ENCODE measurements around the gene CCDC17. TPM values are rescaled to one million over a fixed set of nuclear protein-coding genes. Genes with fewer than 3 reads are reported as not detected.

The CCDC17 gene
- polyA plus RNA-seq, 1 donor (not counting 4 experiments of a cell fraction or from before 2014, with no cell fraction given), result 0.37 TPM

DNA sequence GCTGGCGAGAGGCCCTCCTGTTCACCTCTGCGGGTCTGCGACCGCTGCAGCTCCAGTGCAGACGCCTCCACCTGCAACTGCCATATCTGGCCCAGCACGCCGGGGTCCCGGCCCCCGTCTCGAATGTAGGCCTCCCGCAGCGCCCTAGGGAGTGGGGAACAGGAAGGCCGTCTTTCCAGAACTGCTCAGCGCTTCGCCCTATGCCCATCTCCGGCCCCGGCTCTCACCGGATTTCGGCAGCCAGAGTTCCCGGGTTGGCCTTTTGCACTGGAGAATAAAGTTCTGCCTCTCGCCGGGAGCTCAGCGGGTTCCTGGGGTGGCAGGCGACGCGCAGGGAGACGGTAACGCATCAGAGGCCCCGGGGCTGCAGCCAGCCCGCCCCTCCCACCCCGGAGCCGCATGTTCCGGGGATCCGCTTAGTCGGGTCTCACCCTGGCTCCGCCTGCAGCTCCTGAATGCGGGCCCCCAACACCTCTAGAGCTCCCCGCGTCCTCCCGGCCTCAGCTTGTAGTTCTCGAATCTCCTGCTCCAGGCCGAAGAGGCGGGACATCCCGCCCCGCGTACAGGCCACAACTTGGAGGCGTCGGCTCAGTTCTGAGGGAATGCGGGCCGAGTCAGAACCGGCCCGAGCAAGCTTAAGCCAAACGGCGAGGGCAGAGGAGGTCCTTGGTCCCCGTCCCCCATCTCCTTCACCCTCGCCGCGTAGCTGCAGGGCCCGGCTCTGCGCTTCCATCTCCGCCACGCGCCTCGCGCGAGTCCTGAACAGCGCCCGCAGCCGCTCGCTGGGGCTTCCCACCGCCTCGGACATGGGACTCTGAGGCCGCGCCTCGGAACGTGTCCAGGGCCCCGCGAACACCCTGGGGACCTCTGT lies 1.1 kb downstream of the CCDC17 start:
- Histone ChIP-seq H2AFZ (ENCODE audit: control insufficient read depth, low read length) (no peak overlapping the region), H3K79me2 (ENCODE audit: control insufficient read depth, insufficient read depth, low read length) (no peaks in the 10 kb centered on the region), H3K9ac (ENCODE audit: control insufficient read depth, extremely low read depth, insufficient read depth, low read length) (no peak overlapping the region), H3K4me2 (ENCODE audit: control insufficient read depth, extremely low read depth, insufficient read depth, low read depth, low read length) (peak overlapping the region; percentile 1), H3K4me1 (ENCODE audit: control insufficient read depth, extremely low read depth, insufficient read depth, low read length) (peaks cover 17% of the 10 kb centered on the region), H3K9me1 (ENCODE audit: control insufficient read depth, extremely low read depth, insufficient read depth, low read length) (peaks cover 5% of the 10 kb centered on the region), H3K4me3 (ENCODE audit: control insufficient read depth in 2 of 3, extremely low read depth in 1 of 3, insufficient read depth in 2 of 3, low read depth in 1 of 3, low read length in 3 of 3) (no peak overlapping the region), H3K36me3 (ENCODE audit: control insufficient read depth in 2 of 2, extremely low read depth in 1 of 2, insufficient read depth in 2 of 2, low read length in 2 of 2) (peaks cover 6 to 14% of the 10 kb centered on the region in 2 experiments), H3K27ac (ENCODE audit: control insufficient read depth, insufficient read depth, low read length) (no peak overlapping the region), H3K27me3 (ENCODE audit: control insufficient read depth, extremely low read depth, insufficient read depth, low read length) (no peaks in the 10 kb centered on the region), H3K9me3 (ENCODE audit: control insufficient read depth, low read depth, low read length) (no peaks in the 10 kb centered on the region), H4K20me1 (ENCODE audit: control insufficient read depth, extremely low read depth, insufficient read depth, low read length) (no peaks in the 10 kb centered on the region)
- dilution Hi-C loops (cut with MboI; ENCODE audit: extremely low pct_ligation_motif_present, low sequenced_read_pairs), result no loop called here
- TF ChIP-seq, protein P1, sequence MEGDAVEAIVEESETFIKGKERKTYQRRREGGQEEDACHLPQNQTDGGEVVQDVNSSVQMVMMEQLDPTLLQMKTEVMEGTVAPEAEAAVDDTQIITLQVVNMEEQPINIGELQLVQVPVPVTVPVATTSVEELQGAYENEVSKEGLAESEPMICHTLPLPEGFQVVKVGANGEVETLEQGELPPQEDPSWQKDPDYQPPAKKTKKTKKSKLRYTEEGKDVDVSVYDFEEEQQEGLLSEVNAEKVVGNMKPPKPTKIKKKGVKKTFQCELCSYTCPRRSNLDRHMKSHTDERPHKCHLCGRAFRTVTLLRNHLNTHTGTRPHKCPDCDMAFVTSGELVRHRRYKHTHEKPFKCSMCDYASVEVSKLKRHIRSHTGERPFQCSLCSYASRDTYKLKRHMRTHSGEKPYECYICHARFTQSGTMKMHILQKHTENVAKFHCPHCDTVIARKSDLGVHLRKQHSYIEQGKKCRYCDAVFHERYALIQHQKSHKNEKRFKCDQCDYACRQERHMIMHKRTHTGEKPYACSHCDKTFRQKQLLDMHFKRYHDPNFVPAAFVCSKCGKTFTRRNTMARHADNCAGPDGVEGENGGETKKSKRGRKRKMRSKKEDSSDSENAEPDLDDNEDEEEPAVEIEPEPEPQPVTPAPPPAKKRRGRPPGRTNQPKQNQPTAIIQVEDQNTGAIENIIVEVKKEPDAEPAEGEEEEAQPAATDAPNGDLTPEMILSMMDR (optimal IDR thresholded peaks at IDR 0.05 in 1 of 3, IDR thresholded peaks at IDR 0.05 in 1 of 3, conservative IDR thresholded peaks at IDR 0.05 in 1 of 3; ENCODE audit: extremely low read depth in 1 of 3, insufficient read depth in 2 of 3, low read length in 3 of 3), result no peak
- no peak for TF ChIP-seq EZH2 (IDR thresholded peaks at IDR 0.05; ENCODE audit: low read length)
- DNase-seq (ENCODE audit: low read depth, low spot score) (no peak), FAIRE-seq (no peak)

DNA sequence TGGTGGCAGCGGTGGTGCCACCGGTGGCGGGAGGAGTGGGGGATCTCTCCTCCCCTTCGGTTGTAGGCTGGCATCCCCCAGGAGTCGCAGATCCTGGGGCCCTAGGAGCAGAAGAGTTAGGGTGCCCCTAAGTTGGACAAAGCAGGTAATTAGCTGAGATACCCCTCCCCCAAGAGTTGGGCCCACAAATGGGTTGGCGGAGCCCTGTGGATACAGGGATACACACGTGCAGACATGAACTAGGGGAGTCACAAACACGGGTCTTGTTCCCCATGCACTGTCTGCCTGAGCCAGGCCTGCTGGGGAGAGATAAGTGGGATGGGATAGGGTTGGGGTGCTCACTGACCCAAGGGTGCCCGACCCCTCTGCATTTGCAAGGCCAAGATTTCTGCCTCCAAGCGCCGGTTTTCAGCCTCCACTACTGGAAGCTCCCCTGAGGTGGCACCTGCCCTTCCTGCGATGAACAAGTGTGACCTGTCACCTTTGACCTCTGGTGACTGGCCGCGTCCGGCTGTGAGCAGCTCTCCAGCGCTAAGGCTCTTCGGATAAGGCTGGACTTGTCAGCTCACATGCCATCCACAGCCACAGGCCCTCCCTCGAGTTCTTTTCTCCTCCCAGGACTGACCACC lies 1.8 kb downstream of the CCDC17 start:
- H3K4me2 ChIP-seq (ENCODE audit: control insufficient read depth, extremely low read depth, insufficient read depth, low read depth, low read length), result no peak overlapping the region
- no peak overlapping the region for H3K4me3 ChIP-seq (ENCODE audit: control insufficient read depth in 2 of 3, extremely low read depth in 1 of 3, insufficient read depth in 2 of 3, low read depth in 1 of 3, low read length in 3 of 3)
- peaks cover 17% of the 10 kb centered on the region for H3K4me1 ChIP-seq (ENCODE audit: control insufficient read depth, extremely low read depth, insufficient read depth, low read length)
- FAIRE-seq (no peak), DNase-seq (ENCODE audit: low read depth, low spot score) (no peak)
- no peak overlapping the region for H3K27ac ChIP-seq (ENCODE audit: control insufficient read depth, insufficient read depth, low read length)
- no peaks in the 10 kb centered on the region for H3K79me2 ChIP-seq (ENCODE audit: control insufficient read depth, insufficient read depth, low read length)
- dilution Hi-C loops (cut with MboI; ENCODE audit: extremely low pct_ligation_motif_present, low sequenced_read_pairs), result no loop called here
- TF ChIP-seq EZH2 (IDR thresholded peaks at IDR 0.05; ENCODE audit: low read length), result no peak
- no peaks in the 10 kb centered on the region for H3K27me3 ChIP-seq (ENCODE audit: control insufficient read depth, extremely low read depth, insufficient read depth, low read length)
- no peak overlapping the region for H3K9ac ChIP-seq (ENCODE audit: control insufficient read depth, extremely low read depth, insufficient read depth, low read length)
- H3K9me3 ChIP-seq (ENCODE audit: control insufficient read depth, low read depth, low read length), result no peaks in the 10 kb centered on the region
- no peak overlapping the region for H2AFZ ChIP-seq (ENCODE audit: control insufficient read depth, low read length)
- peaks cover 5% of the 10 kb centered on the region for H3K9me1 ChIP-seq (ENCODE audit: control insufficient read depth, extremely low read depth, insufficient read depth, low read length)
- no peaks in the 10 kb centered on the region for H4K20me1 ChIP-seq (ENCODE audit: control insufficient read depth, extremely low read depth, insufficient read depth, low read length)
- H3K36me3 ChIP-seq (ENCODE audit: control insufficient read depth in 2 of 2, extremely low read depth in 1 of 2, insufficient read depth in 2 of 2, low read length in 2 of 2), result peaks cover 12 to 15% of the 10 kb centered on the region in 2 experiments

Measured in keratinocyte (primary cell).